Measurements from ENCODE around the gene C22orf23.
A peak's percentile ranks its signal among the peaks of the same experiment; 100 is the strongest.
"Not testable (repeated sequence)": the region's sequence is repeated elsewhere in the genome, so short reads cannot be mapped to it uniquely, and the experiment has no call there.

Gene C22orf23

DNA sequence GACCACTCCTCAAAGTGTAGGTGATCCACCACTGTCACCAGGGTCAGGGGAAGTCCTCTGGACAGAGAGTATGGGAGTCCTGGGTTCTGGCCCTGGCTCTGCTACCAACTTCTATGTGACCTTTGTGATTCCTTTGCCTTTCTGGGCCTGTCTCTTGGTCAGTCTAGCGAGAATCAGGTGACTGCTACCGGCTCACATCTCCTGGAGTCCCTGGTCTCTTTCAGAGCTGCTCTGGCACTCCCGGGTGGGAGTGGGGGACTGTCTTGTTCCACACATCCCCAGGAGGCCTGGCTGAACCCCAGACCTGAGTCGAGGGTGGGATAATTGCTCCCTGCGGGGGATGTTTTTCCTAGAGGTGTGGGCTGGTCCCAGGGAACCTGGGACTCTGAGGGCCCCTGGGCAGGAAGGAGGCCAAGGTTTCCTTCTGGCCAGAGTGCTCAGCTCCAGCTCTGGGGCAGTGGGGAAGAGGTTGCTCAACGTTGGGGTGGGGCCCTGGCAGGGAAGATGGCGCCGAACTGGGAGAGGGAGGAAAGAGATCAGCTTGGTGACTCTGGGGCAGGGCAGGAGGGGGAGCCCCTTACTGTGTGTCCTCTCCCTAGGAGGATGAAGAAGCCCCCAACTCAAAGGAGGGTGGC lies 28.9 kb upstream of the C22orf23 start:
- DNase-seq: no peak

DNA sequence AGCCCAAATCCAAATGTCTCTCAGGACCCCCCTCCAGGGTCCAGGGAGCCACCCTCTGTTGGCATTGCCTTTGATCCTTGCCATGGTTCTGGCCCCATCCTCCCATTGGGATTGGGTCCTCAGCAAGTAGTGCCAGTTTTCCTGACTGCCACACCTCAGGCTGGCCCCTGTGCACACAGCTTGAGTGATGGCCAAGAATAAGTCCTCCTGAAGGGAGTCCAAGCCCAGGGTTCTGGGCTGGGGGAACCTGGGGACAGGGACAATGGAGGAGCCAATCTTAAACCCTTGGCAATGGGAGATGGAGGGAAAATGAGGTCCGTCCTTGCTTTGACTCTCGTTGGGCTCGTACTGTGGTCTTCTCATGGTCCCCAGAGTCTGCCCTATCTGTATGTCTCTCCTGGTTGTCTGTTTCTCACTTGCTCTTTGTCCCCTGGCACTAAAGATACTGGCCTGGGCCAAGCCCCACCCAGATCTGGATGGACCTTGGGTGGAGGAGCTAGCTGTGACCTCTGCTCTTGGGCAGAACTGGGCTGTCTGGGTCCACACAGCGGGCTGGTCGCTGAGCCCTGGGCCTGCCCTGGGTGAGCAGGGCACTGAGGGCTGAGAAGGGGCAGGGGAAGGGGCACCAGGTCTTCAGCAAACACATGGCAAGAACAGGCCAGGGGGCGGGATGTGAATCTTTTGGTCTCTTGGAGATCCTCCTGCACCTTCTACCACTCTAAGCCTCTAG lies 28.0 kb upstream of the C22orf23 start:
- DNase-seq: no peak

DNA sequence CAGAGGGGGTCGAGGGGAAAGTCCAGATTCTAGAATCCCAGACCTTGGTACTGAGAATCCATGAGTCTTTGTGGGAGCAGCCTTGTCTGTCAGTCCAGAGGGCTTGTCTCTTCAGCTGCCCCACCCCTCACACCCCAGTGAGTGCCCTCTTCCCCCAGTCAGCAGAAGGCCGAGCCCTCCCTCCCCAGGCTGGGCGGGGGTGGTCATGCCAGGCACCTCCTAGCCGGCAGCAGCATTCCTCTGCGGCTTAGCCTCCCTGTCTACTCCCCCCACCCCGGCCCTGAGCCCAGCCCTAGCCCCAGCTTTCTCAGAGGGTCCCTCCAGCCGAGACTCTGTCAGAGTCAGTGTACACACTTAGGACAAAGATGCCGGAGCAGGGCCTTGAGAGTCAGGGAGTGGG lies 26.4 kb upstream of the C22orf23 start:
- DNase-seq: peak; percentile 30

DNA sequence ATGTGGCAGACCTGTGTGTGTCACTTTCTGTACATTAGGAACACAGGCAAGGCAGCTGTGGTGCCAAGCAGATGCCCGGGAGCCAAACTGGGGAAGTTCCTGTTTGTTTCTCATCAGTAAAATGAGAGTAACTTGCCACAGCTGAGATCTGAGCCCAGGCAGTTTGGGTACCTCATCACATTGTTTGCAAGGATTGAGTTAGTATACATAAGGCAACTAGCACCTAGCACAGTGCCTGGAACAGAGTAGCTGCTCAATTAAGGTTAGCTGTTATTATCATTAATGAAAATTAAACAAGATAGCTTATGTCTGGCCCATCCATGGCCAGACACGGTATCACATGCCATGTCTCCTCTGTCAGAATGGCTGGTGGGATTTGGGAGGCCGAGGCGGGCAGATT lies 23.1 kb upstream of the C22orf23 start:
- no peak for DNase-seq

DNA sequence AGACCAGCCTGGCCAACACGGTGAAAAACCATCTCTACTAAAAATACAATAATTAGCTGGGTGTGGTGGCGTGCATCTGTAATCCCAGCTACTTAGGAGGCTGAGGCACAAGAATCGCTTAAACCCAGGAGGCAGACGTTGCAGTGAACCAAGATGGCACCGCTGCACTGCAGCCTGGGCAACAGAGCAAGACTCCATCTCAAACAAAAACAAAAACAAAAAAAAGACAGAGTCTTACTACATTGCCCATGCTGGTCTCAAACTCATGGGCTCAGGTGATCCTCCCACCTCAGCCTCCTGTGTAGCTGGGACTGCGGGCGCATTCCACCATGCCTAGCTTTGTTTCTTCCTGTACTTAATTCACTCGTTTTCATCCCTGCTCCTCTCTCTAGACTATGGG lies 22.6 kb upstream of the C22orf23 start:
- not testable (repeated sequence) for DNase-seq

DNA sequence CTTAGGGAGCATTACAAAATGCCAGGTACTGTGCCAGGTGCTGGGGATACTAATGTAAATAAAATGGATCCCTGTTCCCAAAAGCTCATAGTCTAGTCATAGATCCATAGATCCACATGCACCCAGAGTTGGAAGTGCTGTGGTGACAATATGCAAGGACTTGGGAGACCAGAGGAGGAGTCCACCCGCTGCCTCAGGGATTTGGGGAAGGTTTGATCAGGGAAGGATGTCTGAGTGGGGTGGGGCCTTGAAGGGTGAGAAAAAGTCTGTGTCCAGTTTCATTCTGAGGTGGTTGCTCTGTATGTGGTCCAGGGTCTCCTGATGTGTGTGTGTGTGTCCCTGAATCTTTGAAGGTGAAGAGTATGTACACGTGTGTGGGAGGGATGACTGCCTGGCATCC lies 21.8 kb upstream of the C22orf23 start:
- DNase-seq: no peak

DNA sequence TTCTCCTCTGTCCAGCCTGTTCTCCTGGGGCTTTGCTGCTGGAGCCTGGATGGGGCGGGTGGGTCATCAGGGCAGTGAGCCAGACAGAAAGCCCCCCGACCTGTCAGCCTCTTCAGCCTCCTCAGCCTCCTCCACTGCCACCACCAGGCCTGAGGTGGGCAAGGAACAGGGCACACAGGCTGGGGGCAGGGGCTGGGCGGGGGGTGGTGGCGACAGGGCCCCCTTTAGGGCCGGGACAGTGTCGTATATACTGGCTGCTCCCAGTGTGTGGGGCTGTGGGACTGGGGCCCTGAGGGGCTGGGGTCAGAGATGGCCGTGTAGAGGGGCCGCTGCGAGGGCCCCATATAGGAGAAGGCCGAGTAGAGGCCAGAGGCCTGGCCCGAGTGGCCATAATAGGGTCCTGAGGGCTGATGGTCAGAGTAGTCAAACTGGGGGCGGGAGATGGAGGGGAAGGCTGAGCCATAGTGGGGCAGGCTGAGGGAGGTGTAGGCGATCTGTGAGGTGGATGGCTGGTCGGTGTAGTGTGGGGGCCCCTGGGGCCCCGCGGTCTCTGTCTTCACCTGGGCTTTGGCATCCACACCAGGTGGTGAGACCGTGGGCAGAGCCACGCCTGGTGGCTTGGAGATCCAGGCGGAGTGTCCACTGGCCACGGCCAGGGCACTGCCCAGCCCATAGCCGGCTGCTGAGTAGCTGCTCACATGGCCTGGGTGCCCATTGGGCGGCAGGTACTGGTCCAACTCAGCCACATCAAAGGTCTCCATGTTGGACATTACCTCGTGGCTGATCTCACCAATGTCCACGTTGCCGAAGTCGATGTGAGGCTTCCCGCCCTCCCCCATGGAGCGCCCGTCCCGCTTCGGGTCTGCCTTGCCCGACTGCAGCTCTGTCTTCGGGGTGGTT lies 20.1 kb upstream of the C22orf23 start:
- no peak for DNase-seq

DNA sequence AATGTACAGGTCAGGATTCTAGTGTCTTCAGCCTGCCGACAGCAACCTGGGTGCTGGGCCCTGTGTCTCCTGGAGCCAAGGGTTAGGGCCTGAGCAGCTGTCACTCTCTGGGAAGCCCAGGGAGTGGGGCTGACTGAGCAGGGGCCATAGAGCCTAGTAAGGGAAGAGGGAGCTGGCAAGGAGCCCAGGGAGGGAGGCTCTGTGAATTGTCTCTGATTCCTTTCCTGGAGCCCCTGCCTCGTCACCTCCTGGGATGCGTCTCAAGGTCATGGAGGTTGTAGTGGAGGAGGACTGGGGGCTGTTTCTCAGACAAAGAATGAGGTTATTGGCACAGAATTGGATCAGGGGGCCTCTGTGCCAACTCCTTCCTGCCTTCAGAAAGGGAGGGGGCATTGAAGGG lies 19.1 kb upstream of the C22orf23 start:
- no peak for DNase-seq

DNA sequence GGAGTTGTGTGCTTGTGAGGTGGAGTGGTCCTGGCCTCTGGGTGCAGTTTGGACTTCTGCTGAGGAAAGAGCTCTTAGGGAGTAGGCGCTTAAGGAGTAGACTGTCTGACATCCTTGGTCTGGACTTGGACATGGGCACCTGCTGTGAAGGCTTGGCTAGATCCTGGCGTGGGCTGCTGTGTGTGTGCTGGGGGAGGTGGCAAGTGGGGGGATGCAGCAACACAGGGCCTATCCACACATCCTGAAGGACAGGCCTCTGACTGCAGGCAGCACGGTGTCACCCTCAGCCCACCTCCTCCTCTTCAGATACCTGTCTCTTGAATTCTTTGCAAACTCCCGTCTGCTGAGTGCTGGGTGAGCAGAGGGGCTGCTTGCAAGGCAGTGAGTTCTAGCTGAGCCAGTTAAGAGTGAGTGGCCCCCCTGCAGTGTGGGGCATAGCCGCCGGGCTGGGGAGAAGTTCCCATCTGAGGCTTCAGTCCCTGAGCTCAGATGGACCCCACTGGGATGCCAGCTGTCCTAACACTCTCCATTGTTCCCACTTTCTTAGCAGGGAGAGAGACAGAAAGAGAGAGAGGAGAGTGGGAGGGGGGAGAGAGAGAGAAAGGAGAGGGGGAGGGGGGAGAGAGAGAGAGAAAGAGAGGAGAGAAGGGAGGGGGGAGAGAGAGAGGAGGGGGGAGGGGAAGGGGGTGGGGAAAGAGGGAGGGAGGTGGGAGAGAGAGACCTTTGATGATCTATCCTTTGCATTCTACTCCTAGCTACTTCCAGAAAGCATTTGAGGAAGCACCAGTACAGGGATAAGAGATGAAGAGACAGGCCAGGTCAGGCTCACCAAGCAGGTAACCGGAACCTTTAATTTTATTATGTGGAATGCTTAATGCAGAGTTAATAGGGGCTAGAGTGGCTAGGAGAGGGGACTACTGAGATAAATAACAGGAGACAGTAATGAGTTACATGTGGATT lies 18.4 kb upstream of the C22orf23 start:
- no peak for DNase-seq

DNA sequence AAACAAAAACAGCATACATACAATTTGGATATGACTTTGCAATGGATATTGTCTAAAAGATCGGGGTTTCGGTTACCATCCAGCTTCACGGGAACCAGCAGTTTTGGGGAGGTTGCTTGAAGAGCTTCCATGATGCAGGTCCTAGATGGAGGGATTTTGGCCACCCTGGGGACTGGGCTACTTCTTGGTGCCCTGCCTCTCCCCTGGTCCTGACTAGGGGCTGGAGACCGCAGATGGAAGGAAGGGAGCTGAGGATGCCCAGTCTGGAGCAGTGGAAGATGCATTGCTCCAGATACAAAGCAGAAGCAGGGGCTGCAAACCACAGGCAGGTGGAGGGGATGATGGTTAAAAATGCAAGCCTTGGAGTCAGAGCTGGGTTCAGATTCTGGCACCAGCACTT lies 17.5 kb upstream of the C22orf23 start:
- no peak for DNase-seq

DNA sequence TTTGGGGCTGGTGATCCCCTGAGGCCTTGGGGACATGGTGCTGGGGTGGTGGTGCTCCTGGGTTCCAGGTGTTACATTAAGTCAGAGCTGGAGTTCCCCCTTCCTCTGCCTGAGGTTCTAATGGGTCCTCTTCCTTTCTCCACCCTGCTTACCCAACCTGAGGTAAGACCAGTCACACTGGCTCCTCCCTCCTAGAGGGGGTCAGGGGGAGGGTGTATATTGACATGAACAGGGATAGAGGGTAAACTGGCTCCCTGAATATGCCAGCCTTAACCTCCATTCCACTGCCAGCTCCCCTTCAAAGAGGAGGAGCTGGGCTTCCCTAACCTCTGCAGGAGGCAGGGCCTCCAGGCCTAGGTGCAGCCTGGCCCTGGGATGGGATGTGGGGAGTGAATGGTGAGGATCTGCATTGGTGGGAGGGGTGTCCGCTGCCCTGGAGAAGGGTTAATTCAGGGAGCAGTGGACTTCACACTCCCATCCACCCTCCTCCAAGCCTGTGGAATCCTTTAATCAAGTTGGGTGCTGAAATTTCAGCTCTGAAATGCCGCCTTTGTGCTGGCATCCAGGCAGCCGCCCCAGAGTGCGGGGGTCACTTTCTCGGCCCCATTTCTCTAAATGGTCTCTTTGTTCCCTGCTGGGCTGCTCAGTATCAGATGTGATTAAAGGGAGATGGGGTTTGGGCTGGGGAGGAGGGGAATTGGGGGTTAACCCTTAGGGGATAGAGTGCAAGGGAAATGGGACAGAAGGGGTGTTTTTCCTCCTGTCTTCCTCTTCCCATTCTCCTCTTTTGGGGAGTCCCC lies 15.3 kb upstream of the C22orf23 start:
- peak; percentile 82 for DNase-seq

DNA sequence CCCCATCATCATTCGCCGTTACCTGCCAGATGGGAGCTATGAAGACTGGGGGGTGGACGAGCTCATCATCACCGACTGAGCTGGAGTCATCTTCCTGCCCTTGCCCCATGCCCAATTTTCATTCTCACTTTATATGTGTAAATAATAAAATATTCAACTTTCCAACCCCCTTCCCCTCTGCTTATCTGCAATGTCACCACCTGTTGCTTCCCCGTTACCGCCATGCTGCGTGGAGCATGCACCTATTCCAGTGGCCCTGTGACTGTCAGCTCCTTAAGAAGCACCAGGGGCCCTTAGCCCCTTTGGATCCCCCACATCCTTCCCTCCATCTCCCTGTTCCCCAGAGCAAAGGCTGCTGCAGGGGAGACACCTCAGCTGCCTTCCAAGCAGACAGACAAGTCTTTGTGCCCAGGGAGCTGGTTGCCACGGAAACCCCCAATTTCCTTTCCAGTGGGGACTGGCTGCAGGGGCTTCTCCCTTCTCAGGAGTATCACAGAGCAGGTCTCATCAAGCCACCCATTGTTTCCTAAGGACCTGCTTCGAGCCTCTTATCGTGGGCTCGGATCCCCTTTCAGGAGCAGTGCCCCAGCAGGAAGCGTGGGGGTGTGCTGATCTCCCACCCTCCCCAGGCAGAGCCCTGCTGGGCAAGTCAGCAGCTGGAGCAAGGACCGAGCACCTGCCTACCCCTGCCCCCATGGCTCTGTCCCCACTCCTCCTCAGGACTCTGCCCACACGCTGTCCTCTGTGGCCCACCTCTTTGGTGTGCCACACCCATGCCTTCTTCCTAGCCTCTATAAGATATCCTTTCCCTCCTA lies 14.4 kb upstream of the C22orf23 start:
- DNase-seq: no peak

DNA sequence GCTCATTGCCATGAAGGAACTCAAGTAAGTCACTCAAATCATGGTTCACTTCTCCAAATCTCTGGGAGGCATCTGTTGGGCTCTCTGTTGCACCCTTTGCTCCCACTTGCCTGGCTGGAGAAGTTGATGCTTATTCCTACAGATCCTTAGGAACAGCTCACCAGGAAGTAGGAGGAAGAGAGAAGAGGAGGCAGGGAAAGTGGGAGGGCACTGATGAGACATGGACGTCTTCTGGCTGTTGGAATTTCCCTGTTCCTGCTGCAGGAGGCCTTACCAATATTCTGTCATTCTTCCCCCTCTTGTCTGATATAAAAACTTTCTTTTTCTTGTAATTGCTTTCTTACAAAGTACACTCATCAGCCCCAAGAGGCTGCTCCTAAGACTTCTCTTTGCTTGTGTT lies 13.7 kb upstream of the C22orf23 start:
- no peak for DNase-seq

DNA sequence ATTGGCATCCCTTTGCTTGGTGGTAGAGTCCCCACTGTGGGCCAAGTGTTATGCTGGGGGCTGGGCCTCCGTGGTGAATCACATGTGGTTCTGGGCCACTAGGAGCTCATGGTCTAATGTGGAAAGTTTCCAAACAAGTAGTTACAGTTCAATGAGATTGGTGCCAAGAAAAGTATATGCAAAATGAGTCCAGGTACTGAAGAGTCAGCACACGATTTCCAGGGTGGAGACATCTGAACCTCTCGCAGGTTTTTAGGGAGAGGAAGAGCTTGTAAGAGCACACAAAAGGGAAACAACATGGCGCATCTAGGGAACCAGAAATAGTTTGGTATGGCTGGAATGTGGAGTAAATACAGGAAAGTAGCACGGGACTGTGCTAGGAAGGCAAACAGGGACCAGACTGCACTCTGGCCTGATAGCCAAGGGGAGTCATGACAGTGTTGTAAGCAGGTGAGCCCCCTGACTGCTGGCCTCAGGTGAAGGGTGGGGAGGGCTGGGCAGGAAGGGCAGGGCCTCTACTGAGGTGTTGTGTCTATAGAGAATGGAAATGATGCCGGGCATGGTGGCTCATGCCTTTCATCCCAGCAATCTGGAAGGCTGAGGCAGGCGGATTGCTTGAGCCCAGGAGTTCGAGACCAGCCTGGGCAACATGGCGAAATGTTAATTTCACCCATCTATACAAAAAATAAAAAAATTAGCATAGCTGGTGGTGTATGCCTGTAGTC lies 12.7 kb upstream of the C22orf23 start:
- no peak for DNase-seq

DNA sequence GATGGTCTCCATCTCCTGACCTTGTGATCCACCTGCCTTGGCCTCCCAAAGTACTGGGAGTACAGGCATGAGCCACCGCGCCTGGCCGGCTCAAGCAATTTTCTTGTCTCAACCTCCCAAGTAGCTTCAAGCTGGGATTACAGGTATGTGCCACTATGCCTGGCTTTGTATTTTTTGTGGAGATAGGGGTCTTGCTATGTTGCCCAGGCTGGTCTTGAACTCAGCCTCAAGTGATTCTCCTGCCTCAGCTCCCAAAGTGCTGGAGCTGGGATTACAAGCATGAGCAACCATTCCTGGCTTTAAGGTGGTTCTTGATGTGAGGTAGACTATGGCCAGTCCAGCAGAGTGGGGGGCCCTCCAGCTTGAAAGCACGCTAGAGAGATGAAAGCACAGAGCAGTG lies 7.7 kb upstream of the C22orf23 start:
- no peak for DNase-seq

DNA sequence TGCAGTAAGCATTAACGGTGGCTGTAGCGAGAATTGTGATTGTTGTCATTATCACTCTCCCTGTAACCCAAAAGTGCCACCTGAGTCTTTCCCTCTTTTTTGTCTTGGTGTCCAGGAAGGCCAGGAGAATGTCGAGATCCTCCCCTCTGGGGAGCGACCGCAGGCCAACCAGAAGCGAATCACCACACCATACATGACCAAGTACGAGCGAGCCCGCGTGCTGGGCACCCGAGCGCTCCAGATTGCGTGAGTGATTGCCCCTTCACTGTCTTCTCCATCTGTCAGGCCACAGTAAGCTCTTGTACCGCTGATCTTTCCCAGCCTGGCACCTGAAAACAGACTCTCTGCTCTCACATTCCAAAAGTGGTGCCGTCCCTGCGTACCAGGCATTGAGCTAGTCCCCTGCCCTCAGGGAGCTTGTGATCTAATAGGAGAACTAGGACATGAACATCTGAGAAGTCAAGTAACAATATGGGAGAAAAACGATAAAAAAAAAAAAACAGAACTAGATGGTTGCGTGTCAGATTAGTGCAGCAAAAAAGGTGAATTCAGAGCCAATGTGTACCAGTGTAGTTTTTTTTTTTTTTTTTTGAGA lies 5.9 kb upstream of the C22orf23 start:
- DNase-seq: no peak

DNA sequence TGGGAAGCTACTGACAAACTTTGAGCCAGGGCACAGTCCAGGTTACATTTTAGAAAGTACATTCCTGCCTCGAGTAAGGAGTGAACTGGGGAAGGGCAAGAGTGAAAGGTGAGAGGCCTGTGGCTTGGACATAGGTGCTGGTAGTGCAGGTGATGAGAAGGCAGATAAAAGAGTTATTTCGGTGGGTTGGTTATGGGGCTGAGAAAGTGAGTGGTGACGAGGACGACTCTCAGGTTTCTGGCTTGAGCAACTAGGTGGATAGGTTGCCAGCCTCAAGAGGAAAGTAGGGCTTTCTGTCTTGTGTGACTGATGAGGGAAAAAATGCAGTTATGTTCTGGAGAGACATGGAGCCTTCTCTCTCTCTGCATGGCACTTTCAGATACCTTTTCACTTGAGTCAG lies 3.8 kb upstream of the C22orf23 start:
- no peak for DNase-seq

DNA sequence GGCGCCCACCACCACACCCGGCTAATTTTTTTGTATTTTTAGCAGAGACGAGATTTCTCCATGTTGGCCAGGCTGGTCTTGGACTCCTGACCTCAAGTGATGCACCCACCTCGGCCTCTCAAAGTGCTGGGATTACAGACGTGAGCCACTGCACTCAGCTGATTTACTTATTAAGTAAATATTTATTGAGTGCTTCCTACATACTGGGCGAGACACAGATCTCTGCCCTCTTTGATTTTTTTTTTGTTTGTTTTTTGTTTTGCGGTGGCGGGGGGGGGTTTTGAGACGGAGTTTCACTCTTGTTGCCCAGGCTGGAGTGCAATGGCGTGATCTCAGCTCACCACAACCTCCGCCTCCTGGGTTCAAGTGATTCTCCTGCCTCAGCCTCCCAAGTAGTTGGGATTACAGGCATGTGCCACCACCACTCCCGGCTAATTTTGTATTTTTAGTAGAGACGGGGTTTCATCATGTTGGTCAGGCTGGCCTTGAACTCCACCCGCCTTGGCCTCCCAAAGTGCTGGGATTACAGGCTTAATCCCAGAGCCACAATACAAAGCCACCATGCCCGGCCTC lies 2.5 kb upstream of the C22orf23 start:
- not testable (repeated sequence) for DNase-seq

DNA sequence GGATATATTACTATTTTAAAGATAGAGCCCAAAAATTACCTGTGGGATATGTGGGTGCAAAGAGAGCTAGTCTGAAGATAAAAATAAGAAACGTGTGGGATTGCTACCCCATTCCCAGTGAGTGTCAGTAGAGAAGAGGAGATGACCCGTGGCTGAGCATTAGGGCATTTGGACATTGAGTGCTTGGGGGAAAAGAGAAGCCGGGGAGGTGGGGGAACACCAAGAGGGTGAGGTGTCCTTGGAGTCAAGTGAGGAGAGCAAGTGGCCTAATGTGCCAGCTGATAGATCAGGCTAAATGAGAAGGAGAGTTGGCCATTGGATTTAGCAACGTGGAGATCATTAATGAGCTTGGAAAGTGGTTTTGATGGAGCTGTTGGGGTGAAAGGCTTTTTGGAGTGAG lies 1.3 kb upstream of the C22orf23 start:
- no peak for DNase-seq
